Peyer's patch (tissue), 4 donors: ENCODE measurements around the gene DHPS. TPM values are rescaled to one million over a fixed set of nuclear protein-coding genes. Genes with fewer than 3 reads are reported as not detected.
"Not testable (repeated sequence)": the region's sequence is repeated elsewhere in the genome, so short reads cannot be mapped to it uniquely, and the experiment has no call there.

Source experiments
- DNase-seq, 3 donors: peaks; one replicate each; pipeline ENCODE4 v3.0.0-alpha.2; 2017 to 2019
- H3K27ac ChIP-seq, 4 donors: fragments of 200-600 bp; sonication (generic); one replicate each; pipeline ENCODE4 v1.5.1; 2016 to 2019
- H3K27me3 ChIP-seq, 2 donors: fragments of 200-600 bp; sonication (generic); one replicate each; pipeline ENCODE4 v1.5.1; 2019
- H3K36me3 ChIP-seq, 3 donors: fragments of 200-600 bp; sonication (generic); one replicate each; pipeline ENCODE4 v1.5.1; 2016 to 2019
- H3K4me1 ChIP-seq, 4 donors: fragments of 200-600 bp; sonication (generic); one replicate each; pipeline ENCODE4 v1.5.1; 2016 to 2019
- H3K4me3 ChIP-seq, 4 donors: fragments of 200-600 bp; sonication (generic); 1 replicate in 3 of 4; 2 replicates in 1 of 4; pipeline ENCODE4 v1.5.1; 2016 to 2019; ENCODE audit warnings: mild to moderate bottlenecking in 1 of 4
- H3K9me3 ChIP-seq, 4 donors: fragments of 200-600 bp; sonication (generic); one replicate each; pipeline ENCODE4 v1.5.1; 2016 to 2019; ENCODE audit warnings: mild to moderate bottlenecking in 1 of 4
- POLR2A ChIP-seq, 2 donors: fragments of 450-650 bp; IDR thresholded peaks; one replicate each; pipeline ENCODE4 v1.5.1; 2017; ENCODE audit warnings: antibody characterized with exemption in 2 of 2, mild to moderate bottlenecking in 2 of 2, moderate library complexity in 2 of 2
- total RNA-seq, 4 donors: library from RNA; depleted of rRNA; stranded (reverse); fragments of >200 nt; gene quantifications; one replicate each; pipeline ENCODE4 v1.1.0, GENCODE V29; 2016
- TF ChIP-seq, protein P1 (sequence below), 6 experiments: fragments of 450-650 bp in 4 of 6; fragments of 200-600 bp in 2 of 6; sonication (generic) in 1 of 6; IDR thresholded peaks; one replicate each; pipeline ENCODE4 v1.5.1; 2017 to 2019; ENCODE audit warnings: antibody characterized with exemption in 6 of 6, mild to moderate bottlenecking in 3 of 6, moderate library complexity in 1 of 6

DHPS gene
- total RNA-seq, 4 donors from 2014 or later: 76.4 to 215 (median 150) TPM

- H3K27ac ChIP-seq: no peak overlapping the region
- H3K27me3 ChIP-seq: no peaks in the 10 kb centered on the region
- DNase-seq: no peak
- H3K4me3 ChIP-seq: no peak overlapping the region
- H3K4me1 ChIP-seq: peaks cover 0 to under 1% (median 0%) of the 10 kb centered on the region in 4 donors
- no peaks in the 10 kb centered on the region for H3K9me3 ChIP-seq
- TF ChIP-seq, protein P1, sequence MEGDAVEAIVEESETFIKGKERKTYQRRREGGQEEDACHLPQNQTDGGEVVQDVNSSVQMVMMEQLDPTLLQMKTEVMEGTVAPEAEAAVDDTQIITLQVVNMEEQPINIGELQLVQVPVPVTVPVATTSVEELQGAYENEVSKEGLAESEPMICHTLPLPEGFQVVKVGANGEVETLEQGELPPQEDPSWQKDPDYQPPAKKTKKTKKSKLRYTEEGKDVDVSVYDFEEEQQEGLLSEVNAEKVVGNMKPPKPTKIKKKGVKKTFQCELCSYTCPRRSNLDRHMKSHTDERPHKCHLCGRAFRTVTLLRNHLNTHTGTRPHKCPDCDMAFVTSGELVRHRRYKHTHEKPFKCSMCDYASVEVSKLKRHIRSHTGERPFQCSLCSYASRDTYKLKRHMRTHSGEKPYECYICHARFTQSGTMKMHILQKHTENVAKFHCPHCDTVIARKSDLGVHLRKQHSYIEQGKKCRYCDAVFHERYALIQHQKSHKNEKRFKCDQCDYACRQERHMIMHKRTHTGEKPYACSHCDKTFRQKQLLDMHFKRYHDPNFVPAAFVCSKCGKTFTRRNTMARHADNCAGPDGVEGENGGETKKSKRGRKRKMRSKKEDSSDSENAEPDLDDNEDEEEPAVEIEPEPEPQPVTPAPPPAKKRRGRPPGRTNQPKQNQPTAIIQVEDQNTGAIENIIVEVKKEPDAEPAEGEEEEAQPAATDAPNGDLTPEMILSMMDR (IDR thresholded peaks at IDR 0.05): no peak
- no peak for TF ChIP-seq POLR2A (IDR thresholded peaks at IDR 0.05)
- H3K36me3 ChIP-seq: no peaks in the 10 kb centered on the region
Measured at GRCh38 chr19:12689581-12690216, 8.0 kb upstream of the DHPS start.

- H3K36me3 ChIP-seq: no peaks in the 10 kb centered on the region
- no peak for DNase-seq
- H3K9me3 ChIP-seq: no peaks in the 10 kb centered on the region
- no peaks in the 10 kb centered on the region for H3K4me1 ChIP-seq
- no peak overlapping the region for H3K27ac ChIP-seq
- no peaks in the 10 kb centered on the region for H3K27me3 ChIP-seq
- H3K4me3 ChIP-seq: no peak overlapping the region
- TF ChIP-seq, protein P1 (IDR thresholded peaks at IDR 0.05): no peak
- no peak for TF ChIP-seq POLR2A (IDR thresholded peaks at IDR 0.05)
Measured at GRCh38 chr19:12689012-12689411, 7.3 kb upstream of the DHPS start.

DNA sequence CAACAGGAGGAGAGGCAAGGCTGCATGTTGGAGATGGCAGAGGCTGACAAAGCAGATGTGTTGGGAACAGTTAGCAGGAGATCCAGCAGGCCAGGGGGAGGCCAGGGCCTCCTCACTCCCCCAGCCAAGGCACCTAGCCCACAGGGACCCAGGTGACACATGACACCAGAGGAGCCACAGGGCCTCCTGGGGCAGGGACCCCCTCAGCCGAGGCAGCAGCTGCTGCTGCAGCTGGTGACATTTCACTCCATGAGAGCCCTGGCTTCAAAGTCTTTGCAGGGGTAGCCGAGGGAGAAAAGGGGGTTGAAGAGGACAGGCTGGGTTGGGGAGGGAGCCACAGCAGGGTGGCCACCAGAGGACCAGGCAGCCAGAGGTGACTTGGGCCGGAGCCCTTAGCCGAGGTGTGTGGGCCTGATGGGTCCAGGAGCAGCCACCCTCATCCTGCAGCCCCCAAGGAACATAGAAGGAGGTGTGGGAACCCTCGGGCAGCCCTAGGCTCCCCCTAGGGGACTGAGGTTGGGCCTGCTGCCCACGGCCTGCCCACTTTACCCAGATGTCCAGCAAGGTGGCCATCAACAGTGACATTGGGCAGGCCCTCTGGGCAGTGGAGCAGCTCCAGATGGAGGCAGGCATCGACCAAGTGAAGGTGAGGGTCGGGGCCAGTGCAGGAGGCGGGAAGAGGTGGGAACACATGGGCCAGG, 6.0 kb upstream of the DHPS start, which contains the start of gene GNG14:
TSS of gene GNG14 (plus strand) at position 503 of the 701 bp plus-strand sequence. CDS start at position 554, 51 bp downstream.
- no peaks in the 10 kb centered on the region for H3K36me3 ChIP-seq
- H3K9me3 ChIP-seq: no peaks in the 10 kb centered on the region
- TF ChIP-seq POLR2A (IDR thresholded peaks at IDR 0.05): no peak
- TF ChIP-seq, protein P1 (IDR thresholded peaks at IDR 0.05): no peak
- DNase-seq: no peak
- H3K4me3 ChIP-seq: no peak within 1 kb of the TSS
- H3K4me1 ChIP-seq: no peaks in the 10 kb centered on the region
- no peaks in the 10 kb centered on the region for H3K27me3 ChIP-seq
- no peak within 1 kb of the TSS for H3K27ac ChIP-seq

- Histone ChIP-seq H3K4me3 (no peak overlapping the region), H3K9me3 (no peaks in the 10 kb centered on the region), H3K4me1 (peaks cover 0 to 3% (median 0%) of the 10 kb centered on the region in 4 donors), H3K36me3 (no peaks in the 10 kb centered on the region), H3K27ac (no peak overlapping the region), H3K27me3 (no peaks in the 10 kb centered on the region)
- no peak for DNase-seq
- TF ChIP-seq POLR2A (IDR thresholded peaks at IDR 0.05): no peak
Measured at GRCh38 chr19:12685831-12686230, 4.2 kb upstream of the DHPS start.

- Histone ChIP-seq H3K4me1 (peaks cover 0 to 13% (median 0%) of the 10 kb centered on the region in 4 donors), H3K9me3 (no peaks in the 10 kb centered on the region), H3K27ac (no peak overlapping the region), H3K4me3 (no peak overlapping the region), H3K36me3 (peaks cover 0 to 49% (median 2%) of the 10 kb centered on the region in 3 donors), H3K27me3 (no peaks in the 10 kb centered on the region)
- no peak for TF ChIP-seq POLR2A (IDR thresholded peaks at IDR 0.05)
- TF ChIP-seq, protein P1 (IDR thresholded peaks at IDR 0.05): no peak
- DNase-seq: no peak
Measured at GRCh38 chr19:12680034-12680433, 1.6 kb downstream of the DHPS start.

- not testable (repeated sequence) for H3K27ac ChIP-seq, H3K9me3 ChIP-seq, H3K4me3 ChIP-seq, DNase-seq, H3K27me3 ChIP-seq
- H3K4me1 ChIP-seq: peaks cover 0 to 13% (median 0%) of the 10 kb centered on the region in 4 donors
- H3K36me3 ChIP-seq: peaks cover 0 to 67% (median 2%) of the 10 kb centered on the region in 3 donors
Measured at GRCh38 chr19:12678039-12678438, 3.6 kb downstream of the DHPS start.
